GM23338 (cell line): ENCODE results near the gene MTRFR. TPM values are rescaled to one million over a fixed set of nuclear protein-coding genes. Genes with fewer than 3 reads are reported as not detected.
"Not testable (repeated sequence)": the region's sequence is repeated elsewhere in the genome, so short reads cannot be mapped to it uniquely, and the experiment has no call there.

Experiments
- ATAC-seq: fragments of 200-7000 bp; cut with Tn5 transposase; 3 replicates; pipeline ENCODE4 v1.9.1; 2020
- DNase-seq: peaks from one replicate; pipeline ENCODE4 v3.0.0-alpha.2; 2015; ENCODE audit warnings: low spot score
- H2AFZ ChIP-seq: fragments of 200-600 bp; sonication (generic); 2 replicates; pipeline ENCODE4 v1.8.0; 2016; ENCODE audit warnings: antibody characterized with exemption, mild to moderate bottlenecking, moderate library complexity
- H3F3A ChIP-seq: fragments of 200-600 bp; sonication (generic); replicated peaks from 2 replicates; pipeline ENCODE4 v1.8.0; 2017; ENCODE audit warnings: antibody characterized with exemption, mixed run types, low read depth
- H3K27ac ChIP-seq: fragments of 200-600 bp; sonication (generic); 2 replicates; pipeline ENCODE4 v1.6.1; 2016; ENCODE audit warnings: low read depth
- H3K27me3 ChIP-seq: fragments of 200-600 bp; sonication (generic); 2 replicates; pipeline ENCODE4 v1.8.0; 2016; ENCODE audit warnings: mild to moderate bottlenecking, mixed run types, moderate library complexity; ENCODE audit not compliant: insufficient read depth
- H3K36me3 ChIP-seq: fragments of 200-600 bp; sonication (generic); 2 replicates; pipeline ENCODE4 v1.8.0; 2016; ENCODE audit warnings: mild to moderate bottlenecking; ENCODE audit not compliant: insufficient read depth
- H3K4me1 ChIP-seq: fragments of 200-600 bp; sonication (generic); 2 replicates; pipeline ENCODE4 v1.8.0; 2016; ENCODE audit warnings: mild to moderate bottlenecking, moderate library complexity; ENCODE audit not compliant: insufficient read depth
- H3K4me2 ChIP-seq: fragments of 200-600 bp; sonication (generic); 2 replicates; pipeline ENCODE4 v1.7.1; 2017; ENCODE audit warnings: mixed run types
- H3K4me3 ChIP-seq: fragments of 200-600 bp; sonication (generic); 2 replicates; pipeline ENCODE4 v1.6.1; 2016; ENCODE audit warnings: mixed run types
- H3K79me2 ChIP-seq: fragments of 200-600 bp; sonication (generic); replicated peaks from 2 replicates; pipeline ENCODE4 v1.8.0; 2017; ENCODE audit warnings: mild to moderate bottlenecking; ENCODE audit not compliant: insufficient read depth
- H3K9me2 ChIP-seq: fragments of 200-600 bp; sonication (generic); 2 replicates; pipeline ENCODE4 v1.8.0; 2017; ENCODE audit not compliant: insufficient read depth
- H4K20me1 ChIP-seq: fragments of 200-600 bp; sonication (generic); replicated peaks from 2 replicates; pipeline ENCODE4 v1.8.0; 2017; ENCODE audit warnings: mild to moderate bottlenecking; ENCODE audit not compliant: insufficient read depth
- H3K27ac Mint-ChIP-seq: 2 replicates; pipeline ENCODE4 v1.8.0; 2020; ENCODE audit warnings: inconsistent platforms, mild to moderate bottlenecking, moderate library complexity, mixed read lengths
- H3K27me3 Mint-ChIP-seq: 3 replicates; pipeline ENCODE4 v1.8.0; 2022; ENCODE audit warnings: low read depth, mild to moderate bottlenecking, moderate library complexity, mixed read lengths, inconsistent platforms; ENCODE audit not compliant: insufficient read depth, poor library complexity
- H3K36me3 Mint-ChIP-seq: 3 replicates; pipeline ENCODE4 v1.8.0; 2021; ENCODE audit warnings: low read depth, mild to moderate bottlenecking, inconsistent platforms, moderate library complexity, mixed read lengths
- H3K4me1 Mint-ChIP-seq: 3 replicates; pipeline ENCODE4 v1.8.0; 2020; ENCODE audit warnings: mild to moderate bottlenecking, inconsistent platforms, mixed read lengths
- H3K4me3 Mint-ChIP-seq: 3 replicates; pipeline ENCODE4 v1.8.0; 2021; ENCODE audit warnings: moderate library complexity, mild to moderate bottlenecking, inconsistent platforms, mixed read lengths
- H3K9me3 Mint-ChIP-seq: 3 replicates; pipeline ENCODE4 v1.8.0; 2020; ENCODE audit warnings: moderate library complexity, mild to moderate bottlenecking, inconsistent platforms, mixed read lengths
- CREB1 ChIP-seq: fragments of 250-450 bp; sonication (Bioruptor Pico); IDR thresholded peaks from 2 replicates; pipeline ENCODE4 v1.5.0; 2020; ENCODE audit warnings: low read depth, mild to moderate bottlenecking, moderate library complexity
- EZH2phosphoT487 ChIP-seq: fragments of 200-600 bp; sonication (generic); IDR thresholded peaks from one replicate; pipeline ENCODE4 v1.8.1; 2018; ENCODE audit warnings: antibody characterized with exemption; ENCODE audit not compliant: unreplicated experiment
- STAT1 ChIP-seq: IDR thresholded peaks from one replicate; pipeline ENCODE4 v1.6.1; 2016; ENCODE audit warnings: antibody characterized with exemption; ENCODE audit not compliant: unreplicated experiment
- polyA plus RNA-seq: library from polyadenylated mRNA; unstranded; fragments of >200 nt; fragmentation: Nextera tagmentation; extraction: Ambion mirVana; gene quantifications from 2 replicates; pipeline ENCODE4 v1.2.1, GENCODE V29; 2016
- total RNA-seq: library from RNA; depleted of rRNA; stranded (reverse); fragments of >200 nt; shearing (Covaris generic); gene quantifications from 2 replicates; pipeline ENCODE4 v1.2.3, GENCODE V29; 2014
- TF ChIP-seq, protein P1 (sequence below): fragments of 250-450 bp; sonication (Bioruptor Pico); IDR thresholded peaks from 2 replicates; pipeline ENCODE4 v1.5.0; 2020; ENCODE audit warnings: mild to moderate bottlenecking, moderate library complexity

The MTRFR gene
- total and polyA plus RNA-seq, 2 experiments from 2014 or later: 14.8 to 38.4 TPM

DNA sequence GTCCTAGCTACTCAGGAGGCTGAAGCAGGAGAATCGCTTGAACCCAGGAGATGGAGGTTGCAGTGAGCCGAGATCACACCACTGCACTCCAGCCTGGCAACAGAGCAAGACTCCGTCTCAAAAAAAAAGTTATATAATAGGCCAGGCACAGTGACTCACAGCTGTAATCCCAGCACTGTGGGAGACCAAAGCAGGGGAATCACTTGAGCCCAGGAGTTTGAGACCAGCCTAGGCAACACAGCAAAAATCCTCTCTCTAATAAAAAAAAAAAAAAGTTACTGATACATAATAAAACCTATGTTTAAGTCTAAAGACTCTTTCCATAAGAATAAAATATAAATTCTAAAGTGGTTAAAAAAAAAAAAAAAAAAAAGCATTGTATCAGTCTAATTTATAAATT lies 26.4 kb upstream of the MTRFR start:
- not testable (repeated sequence) for H3K27me3 ChIP-seq, H3K4me1 Mint-ChIP-seq, H3K36me3 ChIP-seq, ATAC-seq, H3K4me3 Mint-ChIP-seq, H3K4me1 ChIP-seq, H3K4me2 ChIP-seq, H3K9me2 ChIP-seq, H3K79me2 ChIP-seq, H2AFZ ChIP-seq, H3K27ac Mint-ChIP-seq, DNase-seq, H3K27ac ChIP-seq, H4K20me1 ChIP-seq, H3F3A ChIP-seq, H3K4me3 ChIP-seq, H3K27me3 Mint-ChIP-seq, H3K9me3 Mint-ChIP-seq
- peaks cover 43% of the 10 kb centered on the region for H3K36me3 Mint-ChIP-seq

DNA sequence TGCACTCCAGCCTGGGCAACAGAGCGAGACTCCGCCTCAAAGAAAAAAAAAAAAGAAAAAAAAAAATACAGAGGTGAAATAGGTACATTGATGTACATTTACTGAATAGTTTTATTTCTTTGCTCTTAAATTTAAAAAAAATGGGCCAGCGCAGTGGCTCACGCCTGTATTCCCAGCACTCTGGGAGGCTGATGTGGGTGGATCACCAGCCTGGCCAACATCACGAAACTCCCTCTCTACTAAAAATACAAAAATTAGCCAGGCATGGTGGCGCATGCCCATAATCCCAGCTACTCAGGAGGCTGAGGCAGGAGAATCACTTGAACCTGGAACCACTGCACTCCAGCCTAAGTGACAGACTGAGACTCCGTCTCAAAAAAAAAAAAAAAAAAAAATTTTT lies 25.4 kb upstream of the MTRFR start:
- not testable (repeated sequence) for H3K4me1 Mint-ChIP-seq

DNA sequence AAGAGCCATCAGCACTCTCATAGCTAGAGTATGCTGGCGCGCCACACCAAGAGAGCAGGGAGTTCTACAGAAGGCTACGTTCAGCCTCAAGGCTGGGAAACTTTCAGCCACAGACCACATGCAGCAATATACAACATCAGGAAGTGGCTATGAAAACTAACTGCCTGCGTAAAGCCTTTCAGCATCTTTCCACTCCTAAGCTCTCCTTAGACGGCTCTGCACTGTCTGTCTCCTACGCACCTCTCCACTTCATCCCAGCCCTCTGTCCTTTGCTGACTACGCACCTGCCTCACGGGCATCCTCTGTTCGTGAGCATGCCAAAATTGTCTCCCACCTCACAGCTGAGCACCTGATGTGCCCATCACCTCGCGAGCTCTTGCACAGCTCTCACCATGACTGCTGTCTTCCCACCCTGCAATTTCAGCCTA lies 10.0 kb upstream of the MTRFR start:
- no peak for TF ChIP-seq CREB1 (CRISPR knock-in tag)
- H3K27me3 ChIP-seq: no peaks in the 10 kb centered on the region
- H3K36me3 ChIP-seq: peaks cover 32% of the 10 kb centered on the region
- H3F3A ChIP-seq: no peaks in the 10 kb centered on the region
- peaks cover 5% of the 10 kb centered on the region for H3K79me2 ChIP-seq
- H4K20me1 ChIP-seq: no peaks in the 10 kb centered on the region; the same call in none of the 2 replicates
- Mint-ChIP-seq H3K4me3 (no peak overlapping the region), H3K9me3 (no peaks in the 10 kb centered on the region), H3K36me3 (peaks cover 34% of the 10 kb centered on the region), H3K27ac (no peak overlapping the region), H3K4me1 (no peaks in the 10 kb centered on the region), H3K27me3 (peaks cover 1% of the 10 kb centered on the region)
- no peak overlapping the region for H3K4me2 ChIP-seq
- no peak overlapping the region for H3K27ac ChIP-seq
- DNase-seq: no peak
- H2AFZ ChIP-seq: no peak overlapping the region
- no peak overlapping the region for H3K4me3 ChIP-seq
- no peaks in the 10 kb centered on the region for H3K4me1 ChIP-seq
- ATAC-seq: no peak
- H3K9me2 ChIP-seq: no peaks in the 10 kb centered on the region

More for the DNA sequence above, 25.4 kb upstream of the MTRFR start:
- not testable (repeated sequence) for H3F3A ChIP-seq, H3K27ac Mint-ChIP-seq, DNase-seq, H2AFZ ChIP-seq, H3K9me2 ChIP-seq, H3K36me3 ChIP-seq, H3K4me3 Mint-ChIP-seq, H3K4me1 ChIP-seq, H3K79me2 ChIP-seq, H3K4me2 ChIP-seq, H3K27me3 Mint-ChIP-seq, ATAC-seq, H3K9me3 Mint-ChIP-seq, H3K27me3 ChIP-seq, H3K4me3 ChIP-seq, H3K27ac ChIP-seq, H4K20me1 ChIP-seq
- peaks cover 40% of the 10 kb centered on the region for H3K36me3 Mint-ChIP-seq

DNA sequence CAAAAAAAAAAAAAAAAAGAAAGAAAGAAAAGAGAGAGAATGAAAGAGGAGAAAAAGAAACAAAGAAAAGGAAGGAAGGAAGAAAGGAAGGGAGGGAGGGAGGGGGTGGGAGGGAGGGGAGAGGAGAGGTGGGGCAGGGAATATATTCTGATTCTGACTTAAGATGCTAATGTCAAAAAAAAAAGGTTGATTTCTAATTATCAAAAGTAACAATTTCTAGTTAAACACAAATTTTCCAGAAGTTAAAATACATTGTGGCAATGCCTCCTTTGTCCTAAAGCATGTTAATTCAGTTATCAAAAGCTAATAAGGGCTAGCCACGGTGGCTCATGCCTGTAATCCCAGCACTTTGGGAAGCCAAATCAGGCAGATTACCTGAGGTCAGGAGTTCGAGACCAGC lies 7.8 kb upstream of the MTRFR start:
- Mint-ChIP-seq H3K27ac (no peak overlapping the region), H3K4me1 (no peaks in the 10 kb centered on the region), H3K9me3 (no peaks in the 10 kb centered on the region), H3K27me3 (peaks cover 1% of the 10 kb centered on the region), H3K4me3 (no peak overlapping the region), H3K36me3 (peaks cover 23% of the 10 kb centered on the region)
- ATAC-seq (no peak), DNase-seq (no peak)
- Histone ChIP-seq H2AFZ (no peak overlapping the region), H3K36me3 (peaks cover 20% of the 10 kb centered on the region), H3K27me3 (no peaks in the 10 kb centered on the region), H3K27ac (no peak overlapping the region), H3K79me2 (peaks cover 7% of the 10 kb centered on the region), H3K4me2 (no peak overlapping the region), H4K20me1 (no peaks in the 10 kb centered on the region; the same call in 1 of the 2 replicates), H3K4me1 (no peaks in the 10 kb centered on the region), H3K9me2 (no peaks in the 10 kb centered on the region), H3K4me3 (no peak overlapping the region), H3F3A (no peaks in the 10 kb centered on the region)
- TF ChIP-seq EZH2phosphoT487: no peak
- TF ChIP-seq STAT1: no peak
- TF ChIP-seq, protein P1, sequence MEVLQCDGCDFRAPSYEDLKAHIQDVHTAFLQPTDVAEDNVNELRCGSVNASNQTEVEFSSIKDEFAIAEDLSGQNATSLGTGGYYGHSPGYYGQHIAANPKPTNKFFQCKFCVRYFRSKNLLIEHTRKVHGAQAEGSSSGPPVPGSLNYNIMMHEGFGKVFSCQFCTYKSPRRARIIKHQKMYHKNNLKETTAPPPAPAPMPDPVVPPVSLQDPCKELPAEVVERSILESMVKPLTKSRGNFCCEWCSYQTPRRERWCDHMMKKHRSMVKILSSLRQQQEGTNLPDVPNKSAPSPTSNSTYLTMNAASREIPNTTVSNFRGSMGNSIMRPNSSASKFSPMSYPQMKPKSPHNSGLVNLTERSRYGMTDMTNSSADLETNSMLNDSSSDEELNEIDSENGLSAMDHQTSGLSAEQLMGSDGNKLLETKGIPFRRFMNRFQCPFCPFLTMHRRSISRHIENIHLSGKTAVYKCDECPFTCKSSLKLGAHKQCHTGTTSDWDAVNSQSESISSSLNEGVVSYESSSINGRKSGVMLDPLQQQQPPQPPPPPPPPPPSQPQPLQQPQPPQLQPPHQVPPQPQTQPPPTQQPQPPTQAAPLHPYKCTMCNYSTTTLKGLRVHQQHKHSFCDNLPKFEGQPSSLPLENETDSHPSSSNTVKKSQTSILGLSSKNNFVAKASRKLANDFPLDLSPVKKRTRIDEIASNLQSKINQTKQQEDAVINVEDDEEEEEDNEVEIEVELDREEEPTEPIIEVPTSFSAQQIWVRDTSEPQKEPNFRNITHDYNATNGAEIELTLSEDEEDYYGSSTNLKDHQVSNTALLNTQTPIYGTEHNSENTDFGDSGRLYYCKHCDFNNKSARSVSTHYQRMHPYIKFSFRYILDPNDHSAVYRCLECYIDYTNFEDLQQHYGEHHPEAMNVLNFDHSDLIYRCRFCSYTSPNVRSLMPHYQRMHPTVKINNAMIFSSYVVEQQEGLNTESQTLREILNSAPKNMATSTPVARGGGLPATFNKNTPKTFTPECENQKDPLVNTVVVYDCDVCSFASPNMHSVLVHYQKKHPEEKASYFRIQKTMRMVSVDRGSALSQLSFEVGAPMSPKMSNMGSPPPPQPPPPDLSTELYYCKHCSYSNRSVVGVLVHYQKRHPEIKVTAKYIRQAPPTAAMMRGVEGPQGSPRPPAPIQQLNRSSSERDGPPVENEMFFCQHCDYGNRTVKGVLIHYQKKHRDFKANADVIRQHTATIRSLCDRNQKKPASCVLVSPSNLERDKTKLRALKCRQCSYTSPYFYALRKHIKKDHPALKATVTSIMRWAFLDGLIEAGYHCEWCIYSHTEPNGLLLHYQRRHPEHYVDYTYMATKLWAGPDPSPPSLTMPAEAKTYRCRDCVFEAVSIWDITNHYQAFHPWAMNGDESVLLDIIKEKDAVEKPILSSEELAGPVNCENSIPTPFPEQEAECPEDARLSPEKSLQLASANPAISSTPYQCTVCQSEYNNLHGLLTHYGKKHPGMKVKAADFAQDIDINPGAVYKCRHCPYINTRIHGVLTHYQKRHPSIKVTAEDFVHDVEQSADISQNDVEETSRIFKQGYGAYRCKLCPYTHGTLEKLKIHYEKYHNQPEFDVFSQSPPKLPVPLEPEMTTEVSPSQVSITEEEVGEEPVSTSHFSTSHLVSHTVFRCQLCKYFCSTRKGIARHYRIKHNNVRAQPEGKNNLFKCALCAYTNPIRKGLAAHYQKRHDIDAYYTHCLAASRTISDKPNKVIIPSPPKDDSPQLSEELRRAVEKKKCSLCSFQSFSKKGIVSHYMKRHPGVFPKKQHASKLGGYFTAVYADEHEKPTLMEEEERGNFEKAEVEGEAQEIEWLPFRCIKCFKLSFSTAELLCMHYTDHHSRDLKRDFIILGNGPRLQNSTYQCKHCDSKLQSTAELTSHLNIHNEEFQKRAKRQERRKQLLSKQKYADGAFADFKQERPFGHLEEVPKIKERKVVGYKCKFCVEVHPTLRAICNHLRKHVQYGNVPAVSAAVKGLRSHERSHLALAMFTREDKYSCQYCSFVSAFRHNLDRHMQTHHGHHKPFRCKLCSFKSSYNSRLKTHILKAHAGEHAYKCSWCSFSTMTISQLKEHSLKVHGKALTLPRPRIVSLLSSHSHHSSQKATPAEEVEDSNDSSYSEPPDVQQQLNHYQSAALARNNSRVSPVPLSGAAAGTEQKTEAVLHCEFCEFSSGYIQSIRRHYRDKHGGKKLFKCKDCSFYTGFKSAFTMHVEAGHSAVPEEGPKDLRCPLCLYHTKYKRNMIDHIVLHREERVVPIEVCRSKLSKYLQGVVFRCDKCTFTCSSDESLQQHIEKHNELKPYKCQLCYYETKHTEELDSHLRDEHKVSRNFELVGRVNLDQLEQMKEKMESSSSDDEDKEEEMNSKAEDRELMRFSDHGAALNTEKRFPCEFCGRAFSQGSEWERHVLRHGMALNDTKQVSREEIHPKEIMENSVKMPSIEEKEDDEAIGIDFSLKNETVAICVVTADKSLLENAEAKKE (CRISPR knock-in tag): no peak
